Stimulated activated effector memory CD8-positive, alpha-beta T cell treated with anti-CD3 and anti-CD28 coated beads, Interleukin-12 subunit alpha, Interleukin-12 subunit beta, amount 100 ng/mL, for 72 hours (primary cell): Measurements from ENCODE around the gene MRI1.

ENCODE experiments used
- ATAC-seq: fragments of 150-1000 bp; cut with Tn5 transposase; 2 replicates; pipeline ENCODE4 v1.10.0; 2021
- DNase-seq, 2 donors: peaks; one replicate each; pipeline ENCODE4 v3.0.0; 2021 to 2022; ENCODE audit warnings: low spot score in 2 of 2
- H3K27ac Mint-ChIP-seq: one replicate; pipeline ENCODE4 v1.8.0; 2022; ENCODE audit warnings: mild to moderate bottlenecking, mixed read lengths
- H3K36me3 Mint-ChIP-seq: one replicate; pipeline ENCODE4 v1.8.0; 2022; ENCODE audit warnings: mild to moderate bottlenecking, mixed read lengths
- H3K4me1 Mint-ChIP-seq: one replicate; pipeline ENCODE4 v1.8.0; 2022; ENCODE audit warnings: mixed read lengths
- H3K4me3 Mint-ChIP-seq: one replicate; pipeline ENCODE4 v1.8.0; 2022; ENCODE audit warnings: mild to moderate bottlenecking, mixed read lengths
- H3K9me3 Mint-ChIP-seq: one replicate; pipeline ENCODE4 v1.8.0; 2022; ENCODE audit warnings: mixed read lengths

Gene MRI1

DNA sequence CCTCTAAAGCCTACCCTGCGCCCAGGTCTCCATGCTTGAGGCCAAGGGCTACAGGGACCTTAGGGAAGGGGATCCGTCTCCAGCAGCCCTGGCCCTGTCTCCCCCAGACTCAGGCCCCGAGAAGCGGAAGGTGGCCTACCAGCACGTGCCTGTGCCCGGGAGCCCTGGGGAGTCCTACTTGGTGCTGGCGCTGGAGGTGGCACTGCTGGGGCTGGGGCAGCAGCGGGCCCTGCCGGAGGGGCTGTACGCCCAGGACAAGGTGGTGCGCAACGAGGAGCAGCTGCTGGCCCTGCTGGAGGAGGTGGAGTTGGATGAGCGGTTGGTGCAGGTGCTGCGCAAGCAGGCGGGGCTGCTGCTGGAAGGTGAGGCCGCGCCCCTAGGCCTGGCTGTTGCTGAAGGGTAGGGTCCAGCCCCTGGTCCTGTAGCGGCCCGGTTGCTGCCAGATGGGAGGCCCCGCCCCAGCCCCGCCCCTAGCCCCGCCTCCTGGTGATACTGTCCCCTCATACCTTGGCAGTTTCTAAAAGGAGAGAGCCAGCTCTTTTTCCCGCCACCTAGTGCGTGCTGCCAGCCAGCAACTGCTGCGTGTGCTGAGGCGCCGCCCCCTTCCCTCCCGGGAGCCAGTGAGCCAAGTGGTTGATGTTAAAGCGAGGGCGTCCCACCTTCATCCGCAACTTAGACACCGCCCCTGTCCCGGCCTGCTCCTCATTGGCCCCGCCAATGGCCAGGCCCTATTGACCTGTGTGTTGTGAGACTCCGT, 53.5 kb downstream of the MRI1 start:
- DNase-seq: no peak

DNA sequence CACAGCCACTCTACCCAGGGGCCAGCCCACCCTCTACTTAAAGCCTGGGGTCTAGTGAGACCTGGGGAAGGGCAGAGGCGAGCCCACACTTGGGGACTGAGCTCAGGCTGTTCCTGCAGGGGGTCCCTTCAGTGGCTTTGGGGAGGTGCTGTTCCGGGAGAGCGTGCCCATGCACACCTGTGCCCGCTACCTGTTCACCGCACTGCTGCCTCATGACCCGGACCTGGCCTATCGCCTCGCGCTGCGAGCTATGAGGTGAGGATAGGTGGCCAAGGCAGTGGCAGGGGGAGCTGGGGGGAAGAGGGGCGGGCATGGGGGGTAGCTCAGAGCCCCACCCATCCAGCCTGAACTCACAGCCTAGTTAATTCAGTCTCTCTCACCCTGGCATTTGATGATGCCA, 54.9 kb downstream of the MRI1 start:
- Mint-ChIP-seq H3K9me3 (no peaks in the 10 kb centered on the region), H3K4me3 (no peak overlapping the region), H3K27ac (no peak overlapping the region), H3K4me1 (peaks cover 22% of the 10 kb centered on the region), H3K36me3 (peaks cover 39% of the 10 kb centered on the region)
- no peak for DNase-seq
- ATAC-seq: no peak

More for the DNA sequence above, 53.5 kb downstream of the MRI1 start:
- H3K27ac Mint-ChIP-seq: peak overlapping the region; percentile 48
- H3K9me3 Mint-ChIP-seq: no peaks in the 10 kb centered on the region
- peak overlapping the region; percentile 53 for H3K4me3 Mint-ChIP-seq
- H3K4me1 Mint-ChIP-seq: peaks cover 26% of the 10 kb centered on the region
- ATAC-seq: peak; percentile 72
- H3K36me3 Mint-ChIP-seq: peaks cover 42% of the 10 kb centered on the region

DNA sequence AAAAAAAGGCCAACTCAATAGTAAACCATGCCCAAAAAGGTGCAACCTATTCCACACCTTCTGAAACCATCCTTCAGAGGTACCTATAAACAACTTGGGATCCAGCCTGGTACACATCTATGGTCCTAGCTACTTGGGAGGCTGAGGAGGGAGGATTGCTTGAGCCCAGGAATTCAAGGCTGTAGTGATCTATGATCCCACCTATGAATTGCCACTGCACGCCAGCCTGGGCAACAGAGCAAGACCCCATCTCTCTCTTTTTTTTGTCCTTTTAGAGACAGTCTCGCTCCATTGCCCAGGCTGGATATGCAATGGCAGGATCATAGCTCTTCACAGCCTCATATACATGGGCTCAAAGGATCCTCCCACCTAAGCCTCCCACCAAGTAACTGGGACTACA, 57.0 kb downstream of the MRI1 start:
- Mint-ChIP-seq H3K27ac (no peak overlapping the region), H3K9me3 (no peaks in the 10 kb centered on the region), H3K4me3 (no peak overlapping the region), H3K36me3 (peaks cover 48% of the 10 kb centered on the region), H3K4me1 (peaks cover 20% of the 10 kb centered on the region)
- DNase-seq (no peak), ATAC-seq (no peak)

DNA sequence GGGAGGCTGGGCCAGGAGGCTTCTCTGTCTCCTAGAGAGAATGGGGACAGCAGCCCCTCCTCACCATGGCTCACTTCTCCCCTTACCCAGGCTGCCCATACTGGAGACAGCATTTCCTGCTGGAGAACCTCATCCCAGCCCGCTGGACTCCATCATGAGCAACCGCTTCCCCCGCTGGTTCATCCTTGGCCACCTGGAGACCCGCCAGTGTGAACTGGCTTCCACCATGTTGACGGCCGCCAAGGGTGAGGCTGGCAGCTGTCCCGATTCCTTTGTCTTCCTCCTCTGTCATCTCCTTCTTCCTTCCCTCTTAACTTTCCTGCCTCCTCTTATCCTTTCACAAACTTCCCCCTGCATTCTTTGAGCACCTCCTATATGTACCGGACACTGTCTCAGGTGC, 58.9 kb downstream of the MRI1 start:
- peaks cover 20% of the 10 kb centered on the region for H3K4me1 Mint-ChIP-seq
- H3K27ac Mint-ChIP-seq: peak overlapping the region; percentile 0
- ATAC-seq (no peak), DNase-seq (no peak)
- H3K9me3 Mint-ChIP-seq: no peaks in the 10 kb centered on the region
- H3K4me3 Mint-ChIP-seq: no peak overlapping the region
- peaks cover 54% of the 10 kb centered on the region for H3K36me3 Mint-ChIP-seq
